ENCODE results near the gene BFSP2.

BFSP2 gene

DNA sequence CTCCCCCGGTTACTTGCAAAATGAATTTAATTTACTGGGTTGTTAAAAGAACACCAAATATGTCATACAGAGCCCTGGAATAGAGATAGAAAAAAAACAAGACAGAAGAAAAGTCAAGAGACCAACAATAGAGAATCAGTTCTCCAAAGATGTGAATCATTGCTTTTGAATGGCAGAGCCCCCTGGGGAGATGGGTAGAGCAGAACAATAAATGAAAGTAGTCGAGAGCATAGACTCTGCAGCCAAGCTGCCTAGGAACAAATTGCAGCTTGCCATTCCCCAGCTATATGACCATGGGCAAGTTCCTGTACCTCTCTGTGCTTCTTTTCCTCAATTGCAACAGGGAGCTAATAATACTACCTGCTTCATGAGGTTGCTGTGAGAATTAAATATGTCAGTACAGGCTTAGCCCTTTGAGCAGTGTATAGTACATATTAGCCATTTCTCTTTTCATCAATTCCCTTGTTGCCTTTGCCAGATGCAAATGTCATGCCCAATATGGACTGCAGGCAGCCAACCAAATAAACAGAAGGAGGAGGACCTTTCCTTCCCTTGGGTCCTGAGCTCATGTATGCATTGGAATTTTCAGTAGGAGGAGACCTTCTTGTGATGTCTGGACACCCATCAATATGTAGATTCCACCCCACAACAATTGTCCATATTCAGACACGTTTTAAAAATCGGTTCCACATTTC, 25.0 kb upstream of the BFSP2 start:
- TF ChIP-seq, protein P1, sequence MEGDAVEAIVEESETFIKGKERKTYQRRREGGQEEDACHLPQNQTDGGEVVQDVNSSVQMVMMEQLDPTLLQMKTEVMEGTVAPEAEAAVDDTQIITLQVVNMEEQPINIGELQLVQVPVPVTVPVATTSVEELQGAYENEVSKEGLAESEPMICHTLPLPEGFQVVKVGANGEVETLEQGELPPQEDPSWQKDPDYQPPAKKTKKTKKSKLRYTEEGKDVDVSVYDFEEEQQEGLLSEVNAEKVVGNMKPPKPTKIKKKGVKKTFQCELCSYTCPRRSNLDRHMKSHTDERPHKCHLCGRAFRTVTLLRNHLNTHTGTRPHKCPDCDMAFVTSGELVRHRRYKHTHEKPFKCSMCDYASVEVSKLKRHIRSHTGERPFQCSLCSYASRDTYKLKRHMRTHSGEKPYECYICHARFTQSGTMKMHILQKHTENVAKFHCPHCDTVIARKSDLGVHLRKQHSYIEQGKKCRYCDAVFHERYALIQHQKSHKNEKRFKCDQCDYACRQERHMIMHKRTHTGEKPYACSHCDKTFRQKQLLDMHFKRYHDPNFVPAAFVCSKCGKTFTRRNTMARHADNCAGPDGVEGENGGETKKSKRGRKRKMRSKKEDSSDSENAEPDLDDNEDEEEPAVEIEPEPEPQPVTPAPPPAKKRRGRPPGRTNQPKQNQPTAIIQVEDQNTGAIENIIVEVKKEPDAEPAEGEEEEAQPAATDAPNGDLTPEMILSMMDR (conservative IDR thresholded peaks at IDR 0.05; ENCODE audit: low read length) = no peak
- DNase-seq (ENCODE audit: low read depth) = no peak
- H3K4me3 ChIP-seq (ENCODE audit: low read length) = no peak overlapping the region

DNA sequence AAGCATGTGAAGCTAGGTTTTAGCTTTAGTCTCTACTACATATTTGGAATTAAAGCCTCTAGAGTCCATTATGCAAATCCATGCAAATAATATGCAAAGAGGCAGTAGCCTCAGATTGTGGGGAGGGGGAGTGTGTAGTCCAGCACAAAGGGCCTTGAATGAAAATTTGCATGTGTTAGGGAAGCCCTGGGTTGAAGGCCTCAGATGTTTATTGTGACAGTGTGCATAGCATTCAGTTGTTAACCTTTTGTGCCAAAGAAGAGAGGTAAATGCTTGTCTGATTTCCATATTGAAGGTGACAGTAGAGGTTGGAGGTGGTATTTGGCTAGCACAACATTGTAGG, 24.5 kb upstream of the BFSP2 start:
- TF ChIP-seq, protein P1 (conservative IDR thresholded peaks at IDR 0.05; ENCODE audit: low read length) = no peak
- H3K4me3 ChIP-seq (ENCODE audit: low read length) = no peak overlapping the region
- DNase-seq (ENCODE audit: low read depth) = no peak

DNA sequence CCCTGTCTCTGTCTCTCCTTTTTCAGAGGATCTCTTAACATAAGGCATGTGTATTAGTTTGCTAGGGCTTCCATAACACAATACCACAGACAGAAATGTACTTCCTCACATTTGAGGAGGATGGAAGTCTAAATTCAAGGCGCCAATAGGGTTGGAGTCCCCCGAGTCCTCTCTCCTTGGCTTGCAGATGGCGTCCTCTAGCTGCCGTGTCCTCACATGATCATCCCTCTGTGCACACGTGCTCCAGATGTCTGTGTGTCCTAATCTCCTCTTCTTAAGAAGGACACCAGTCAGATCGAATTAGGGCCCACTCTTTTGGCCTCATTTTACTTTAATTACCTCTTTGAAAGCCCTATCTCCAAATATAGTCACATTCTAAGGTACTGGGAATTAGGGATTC, 23.0 kb upstream of the BFSP2 start:
- DNase-seq (ENCODE audit: low read depth) = no peak
- no peak overlapping the region for H3K4me3 ChIP-seq (ENCODE audit: low read length)
- TF ChIP-seq, protein P1 (conservative IDR thresholded peaks at IDR 0.05; ENCODE audit: low read length) = peak; percentile 14

DNA sequence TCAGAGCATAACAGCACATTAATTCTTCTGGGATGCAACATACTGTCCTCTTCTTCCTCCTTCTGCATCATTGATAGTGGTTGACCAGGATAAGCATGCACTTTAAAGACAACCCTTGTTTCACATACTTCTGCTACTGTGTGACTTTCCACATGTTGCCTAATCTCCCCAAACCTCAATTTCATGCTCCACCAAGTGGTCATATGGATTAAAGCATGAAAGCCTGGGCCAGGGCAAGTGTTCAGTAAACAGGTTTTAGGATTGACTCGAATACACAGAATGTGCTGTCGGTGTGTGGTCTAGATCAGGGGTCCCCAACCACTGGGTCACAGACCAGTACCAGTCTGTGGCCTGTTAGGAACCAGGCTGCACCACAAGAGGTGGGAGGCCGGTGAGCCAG, 22.5 kb upstream of the BFSP2 start:
- TF ChIP-seq, protein P1 (conservative IDR thresholded peaks at IDR 0.05; ENCODE audit: low read length) = peak; percentile 72
- DNase-seq (ENCODE audit: low read depth) = peak; percentile 68

DNA sequence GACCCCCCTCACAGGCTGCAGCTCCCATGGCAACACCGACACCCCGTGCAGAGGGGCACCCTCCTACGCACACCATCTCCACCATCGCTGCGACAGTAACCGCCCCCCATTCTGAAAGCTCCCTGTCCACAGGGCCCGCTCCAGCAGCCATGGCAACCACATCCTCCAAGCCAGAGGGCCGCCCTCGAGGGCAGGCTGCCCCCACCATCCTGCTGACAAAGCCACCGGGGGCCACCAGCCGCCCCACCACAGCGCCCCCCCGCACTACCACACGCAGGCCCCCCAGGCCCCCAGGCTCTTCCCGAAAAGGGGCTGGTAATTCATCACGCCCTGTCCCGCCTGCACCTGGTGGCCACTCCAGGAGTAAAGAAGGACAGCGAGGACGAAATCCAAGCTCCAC, 19.9 kb upstream of the BFSP2 start:
- TF ChIP-seq, protein P1 (conservative IDR thresholded peaks at IDR 0.05; ENCODE audit: low read length) = no peak
- DNase-seq (ENCODE audit: low read depth) = no peak
- no peak overlapping the region for H3K4me3 ChIP-seq (ENCODE audit: low read length)

More for the DNA sequence above, 22.5 kb upstream of the BFSP2 start:
- no peak overlapping the region for H3K4me3 ChIP-seq (ENCODE audit: low read length)

DNA sequence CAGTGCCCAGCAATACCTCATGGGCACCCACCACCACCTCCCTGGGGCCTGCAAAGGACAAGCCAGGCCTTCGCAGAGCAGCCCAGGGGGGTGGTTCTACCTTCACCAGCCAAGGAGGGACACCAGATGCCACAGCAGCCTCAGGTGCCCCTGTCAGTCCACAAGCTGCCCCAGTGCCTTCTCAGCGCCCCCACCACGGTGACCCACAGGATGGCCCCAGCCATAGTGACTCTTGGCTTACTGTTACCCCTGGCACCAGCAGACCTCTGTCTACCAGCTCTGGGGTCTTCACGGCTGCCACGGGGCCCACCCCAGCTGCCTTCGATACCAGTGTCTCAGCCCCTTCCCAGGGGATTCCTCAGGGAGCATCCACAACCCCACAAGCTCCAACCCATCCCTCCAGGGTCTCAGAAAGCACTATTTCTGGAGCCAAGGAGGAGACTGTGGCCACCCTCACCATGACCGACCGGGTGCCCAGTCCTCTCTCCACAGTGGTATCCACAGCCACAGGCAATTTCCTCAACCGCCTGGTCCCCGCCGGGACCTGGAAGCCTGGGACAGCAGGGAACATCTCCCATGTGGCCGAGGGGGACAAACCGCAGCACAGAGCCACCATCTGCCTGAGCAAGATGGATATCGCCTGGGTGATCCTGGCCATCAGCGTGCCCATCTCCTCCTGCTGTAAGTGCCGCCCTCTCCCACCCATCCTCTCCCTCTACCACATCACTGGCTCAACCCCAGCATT, 19.2 kb upstream of the BFSP2 start:
- no peak for DNase-seq (ENCODE audit: low read depth)
- no peak overlapping the region for H3K4me3 ChIP-seq (ENCODE audit: low read length)
- TF ChIP-seq, protein P1 (conservative IDR thresholded peaks at IDR 0.05; ENCODE audit: low read length) = no peak

Measured in AG10803 (cell line).